Subcutaneous abdominal adipose tissue (tissue), 5 donors: Measurements from ENCODE around the gene CABP2.
"Not testable (repeated sequence)": the region's sequence is repeated elsewhere in the genome, so short reads cannot be mapped to it uniquely, and the experiment has no call there.

Experiments
- H3K27ac ChIP-seq: one replicate; pipeline ENCODE4 v1.7.0; 2013; ENCODE audit warnings: low read depth, mild to moderate bottlenecking, inconsistent platforms, low read length, moderate library complexity
- H3K27me3 ChIP-seq, 5 donors: one replicate each; pipeline ENCODE4 v1.7.0; 2013; ENCODE audit warnings: low read length in 5 of 5, inconsistent platforms in 1 of 5; ENCODE audit not compliant: control insufficient read depth in 5 of 5, insufficient read depth in 4 of 5
- H3K36me3 ChIP-seq, 5 donors: one replicate each; pipeline ENCODE4 v1.7.0; 2013; ENCODE audit warnings: low read length in 5 of 5; ENCODE audit not compliant: control insufficient read depth in 5 of 5, insufficient read depth in 5 of 5
- H3K4me1 ChIP-seq, 5 donors: one replicate each; pipeline ENCODE4 v1.7.0; 2013; ENCODE audit warnings: low read length in 5 of 5, mild to moderate bottlenecking in 3 of 5, moderate library complexity in 1 of 5; ENCODE audit not compliant: control insufficient read depth in 5 of 5, insufficient read depth in 5 of 5
- H3K4me3 ChIP-seq, 5 donors: one replicate each; pipeline ENCODE4 v1.7.0; 2013; ENCODE audit warnings: low read length in 5 of 5, low read depth in 1 of 5
- H3K9ac ChIP-seq, 5 donors: one replicate each; pipeline ENCODE4 v1.7.0; 2013; ENCODE audit warnings: low read length in 5 of 5, mild to moderate bottlenecking in 4 of 5, moderate library complexity in 3 of 5
- H3K9me3 ChIP-seq, 5 donors: one replicate each; pipeline ENCODE4 v1.7.0; 2013; ENCODE audit warnings: low read length in 5 of 5; ENCODE audit not compliant: control insufficient read depth in 5 of 5
- donor health status: healthy.
- donor health status: healthy.
- donor health status: healthy.
- donor health status: healthy.
- donor health status: healthy.

Gene CABP2

GRCh38 chr11:67522844-67523555, at the start of gene CABP2:
Gene CABP2, minus strand, starts transcription at chr11:67523446. Its CDS starts 120 bp downstream, at chr11:67523326.
- Histone ChIP-seq H3K9ac (no peak within 1 kb of the TSS), H3K9me3 (no peaks in the 10 kb centered on the region), H3K36me3 (no peaks in the 10 kb centered on the region), H3K4me3 (no peak within 1 kb of the TSS), H3K27ac (no peak within 1 kb of the TSS), H3K4me1 (no peaks in the 10 kb centered on the region), H3K27me3 (peaks cover 5 to 26% (median 10%) of the 10 kb centered on the region in 5 donors)

DNA sequence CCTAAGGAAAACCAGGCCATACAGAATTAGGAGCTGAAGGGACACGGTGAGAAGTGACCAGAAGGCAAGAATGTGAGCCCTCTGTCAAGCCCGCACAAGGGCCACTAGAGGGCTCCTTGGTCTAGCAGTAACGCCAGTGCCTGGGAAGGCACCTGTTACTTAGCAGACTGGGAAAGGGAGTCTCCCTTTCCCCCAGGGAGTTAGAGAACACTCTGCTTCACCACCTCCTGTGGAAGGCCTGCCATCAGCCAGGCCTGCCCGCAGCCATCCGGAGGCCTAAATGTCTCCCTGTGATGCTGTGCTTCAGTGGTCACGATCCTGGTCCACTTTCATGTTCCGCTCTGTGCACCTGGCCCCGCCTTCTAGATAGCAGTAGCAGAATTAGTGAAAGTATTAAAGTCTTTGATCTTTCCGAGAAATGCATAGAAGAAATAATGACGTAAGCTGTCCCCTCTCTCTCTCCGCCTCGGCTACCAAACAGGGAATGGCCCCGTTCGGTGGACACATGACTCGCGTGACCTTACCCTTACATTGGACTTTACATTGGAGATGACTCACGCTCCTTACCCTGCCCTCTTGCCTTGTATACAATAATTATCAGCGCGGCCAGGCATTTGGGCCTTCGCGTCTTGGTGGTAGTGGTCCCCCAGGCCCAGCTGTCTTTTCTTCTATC, 49.6 kb upstream of the CABP2 start:
- H3K9me3 ChIP-seq: no peaks in the 10 kb centered on the region
- no peaks in the 10 kb centered on the region for H3K36me3 ChIP-seq
- no peak overlapping the region for H3K9ac ChIP-seq
- no peak overlapping the region for H3K4me3 ChIP-seq
- no peaks in the 10 kb centered on the region for H3K4me1 ChIP-seq
- H3K27ac ChIP-seq: no peak overlapping the region
- peaks cover 0 to 15% (median 6%) of the 10 kb centered on the region in 5 donors for H3K27me3 ChIP-seq

GRCh38 chr11:67572305-67572704, 49.1 kb upstream of the CABP2 start:
- no peaks in the 10 kb centered on the region for H3K36me3 ChIP-seq
- H3K4me1 ChIP-seq: no peaks in the 10 kb centered on the region
- no peak overlapping the region for H3K4me3 ChIP-seq
- no peak overlapping the region for H3K27ac ChIP-seq
- no peaks in the 10 kb centered on the region for H3K9me3 ChIP-seq
- peaks cover 0 to 10% (median 6%) of the 10 kb centered on the region in 5 donors for H3K27me3 ChIP-seq
- no peak overlapping the region for H3K9ac ChIP-seq

- no peak overlapping the region for H3K9ac ChIP-seq
- no peak overlapping the region for H3K4me3 ChIP-seq
- no peaks in the 10 kb centered on the region for H3K36me3 ChIP-seq
- H3K27ac ChIP-seq: no peak overlapping the region
- no peaks in the 10 kb centered on the region for H3K4me1 ChIP-seq
- H3K9me3 ChIP-seq: no peaks in the 10 kb centered on the region
- H3K27me3 ChIP-seq: peaks cover 0 to 10% (median 6%) of the 10 kb centered on the region in 5 donors
Measured at GRCh38 chr11:67571443-67571842, 48.2 kb upstream of the CABP2 start.

GRCh38 chr11:67564230-67564629, 41.0 kb upstream of the CABP2 start:
- no peaks in the 10 kb centered on the region for H3K36me3 ChIP-seq
- H3K9ac ChIP-seq: no peak overlapping the region
- no peak overlapping the region for H3K4me3 ChIP-seq
- peaks cover 0 to 2% (median 0%) of the 10 kb centered on the region in 5 donors for H3K27me3 ChIP-seq
- no peak overlapping the region for H3K27ac ChIP-seq
- H3K9me3 ChIP-seq: no peaks in the 10 kb centered on the region
- peaks cover 0 to 9% (median 0%) of the 10 kb centered on the region in 5 donors for H3K4me1 ChIP-seq

- not testable (repeated sequence) for H3K9me3 ChIP-seq, H3K4me3 ChIP-seq, H3K4me1 ChIP-seq, H3K9ac ChIP-seq, H3K27me3 ChIP-seq, H3K36me3 ChIP-seq
- H3K27ac ChIP-seq: peak overlapping the region; percentile 30
Measured at GRCh38 chr11:67563705-67564114, 40.5 kb upstream of the CABP2 start.

DNA sequence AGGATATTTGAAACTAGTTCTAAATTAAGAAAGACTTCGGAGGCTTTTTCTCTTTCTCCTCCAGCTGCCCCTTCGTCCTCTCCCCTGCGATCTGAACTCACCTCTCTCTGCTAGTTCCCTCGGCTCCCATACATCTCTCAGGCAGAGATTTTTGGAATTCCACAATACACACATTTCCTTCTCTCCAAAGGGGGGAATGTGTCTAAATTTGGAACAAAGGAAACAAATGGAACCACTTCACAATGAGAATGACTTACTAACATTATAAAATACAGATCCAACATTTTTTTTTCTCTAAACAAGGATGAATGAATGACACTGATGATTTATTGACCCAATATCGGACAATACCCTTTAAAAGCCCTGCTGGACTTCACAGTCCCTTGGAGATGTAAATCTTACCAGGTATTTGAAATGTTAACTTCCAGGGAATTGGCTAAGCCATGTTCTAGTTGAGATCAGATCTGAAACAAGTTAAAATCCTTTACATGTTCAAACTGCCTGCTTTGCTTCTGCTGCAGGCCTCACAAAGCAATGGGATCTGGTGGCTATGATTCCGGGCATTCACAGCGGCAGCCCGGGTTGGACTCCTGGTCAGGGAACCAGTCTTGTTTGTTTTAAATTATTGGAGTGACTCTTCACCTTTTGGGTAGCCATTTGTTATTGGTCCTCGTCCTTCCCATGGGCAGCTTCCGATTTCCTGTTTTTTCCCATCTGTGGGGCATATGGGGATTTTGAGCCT, 39.9 kb upstream of the CABP2 start:
- Histone ChIP-seq H3K9ac (no peak overlapping the region), H3K27me3 (peaks cover 0 to 10% (median 2%) of the 10 kb centered on the region in 5 donors), H3K9me3 (no peaks in the 10 kb centered on the region), H3K36me3 (no peaks in the 10 kb centered on the region), H3K4me1 (peaks cover 0 to 9% (median 0%) of the 10 kb centered on the region in 5 donors), H3K27ac (peak overlapping the region; percentile 30), H3K4me3 (no peak overlapping the region)

DNA sequence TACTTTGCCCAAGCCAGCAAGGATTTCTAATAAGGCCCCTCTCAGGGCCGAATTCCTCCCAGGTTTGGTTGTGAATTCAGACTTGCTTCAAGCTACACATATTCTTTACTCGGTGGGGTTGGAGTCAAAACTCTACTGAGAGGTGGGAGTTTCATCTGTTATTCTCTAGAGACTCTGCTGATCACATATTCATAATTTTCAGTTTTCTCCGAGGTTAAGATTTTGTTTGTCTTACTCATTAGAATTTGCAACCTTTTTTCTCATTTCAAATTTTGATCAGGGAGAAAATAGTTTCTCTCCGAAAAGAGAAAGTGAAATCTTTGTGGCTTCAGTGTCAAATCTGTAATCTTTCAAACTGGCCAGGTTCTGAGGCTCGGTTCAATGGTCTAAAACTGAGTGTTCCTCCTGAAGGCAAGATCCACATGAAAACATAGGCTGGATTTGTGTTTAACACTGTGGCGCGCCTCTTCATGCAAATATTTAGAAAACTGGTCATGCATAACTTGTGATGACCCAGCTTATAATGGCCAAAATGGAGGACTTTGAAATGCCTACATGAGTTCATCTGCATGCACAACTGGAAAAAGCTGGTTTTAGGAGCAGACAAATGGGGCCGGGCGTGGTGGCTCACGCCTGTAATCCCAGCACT, 38.8 kb upstream of the CABP2 start:
- no peaks in the 10 kb centered on the region for H3K9me3 ChIP-seq
- peaks cover 0 to 11% (median 4%) of the 10 kb centered on the region in 5 donors for H3K27me3 ChIP-seq
- no peak overlapping the region for H3K9ac ChIP-seq
- no peak overlapping the region for H3K27ac ChIP-seq
- H3K4me3 ChIP-seq: no peak overlapping the region
- H3K4me1 ChIP-seq: peaks cover 0 to 9% (median 0%) of the 10 kb centered on the region in 5 donors
- no peaks in the 10 kb centered on the region for H3K36me3 ChIP-seq

DNA sequence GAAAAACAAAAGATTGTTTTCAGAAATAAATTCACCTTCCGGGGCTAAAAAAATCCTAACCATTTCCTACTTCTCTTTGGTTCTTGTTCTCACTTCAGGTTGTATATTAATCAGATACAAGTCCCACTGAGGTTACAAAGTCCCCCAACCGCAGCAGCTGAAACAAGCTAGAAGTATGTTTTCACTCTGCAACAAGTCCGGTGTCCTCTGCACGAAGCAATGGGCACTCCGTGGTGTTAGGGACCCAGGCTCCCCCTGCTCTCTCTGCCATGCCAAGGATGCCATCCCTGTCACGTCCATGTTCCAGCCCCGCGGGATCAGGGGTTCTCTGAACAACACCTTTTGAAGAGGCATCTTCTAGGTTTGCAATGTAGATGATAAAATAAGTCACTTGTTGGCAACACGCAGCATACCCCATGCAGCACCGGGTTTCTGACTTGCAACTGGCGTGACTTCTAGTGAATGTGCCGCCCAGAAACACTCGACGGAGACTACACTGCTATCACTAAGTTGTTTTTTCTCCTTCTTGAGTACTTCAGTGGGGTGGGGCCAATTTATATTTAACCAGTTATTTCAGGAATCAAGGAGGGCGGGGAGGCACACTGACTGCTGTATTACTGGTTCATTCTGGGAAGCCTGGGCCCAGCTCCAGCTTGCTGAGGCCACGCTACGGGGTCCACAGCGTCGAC, 35.0 kb upstream of the CABP2 start:
- Histone ChIP-seq H3K4me3 (no peak overlapping the region), H3K27ac (no peak overlapping the region), H3K9me3 (no peaks in the 10 kb centered on the region), H3K4me1 (peaks cover 0 to under 1% (median 0%) of the 10 kb centered on the region in 5 donors), H3K27me3 (peaks cover 0 to 11% (median 4%) of the 10 kb centered on the region in 5 donors), H3K36me3 (no peaks in the 10 kb centered on the region), H3K9ac (no peak overlapping the region)
